Cardiac muscle cell (in vitro differentiated cells and primary cell): ENCODE data around the gene TCEAL8. TPM values are rescaled to one million over a fixed set of nuclear protein-coding genes. Genes with fewer than 3 reads are reported as not detected.

ENCODE experiments used
- DNase-seq, 2 donors: peaks; one replicate each; pipeline versions ENCODE4 v3.0.0 to v3.0.0-alpha.2; 2010 to 2017; ENCODE audit warnings: low read depth in 1 of 2, low spot score in 1 of 2
- H3K27ac ChIP-seq: fragments of 200-600 bp; sonication (generic); 2 replicates; pipeline ENCODE4 v1.5.1; 2016
- H3K27me3 ChIP-seq: fragments of 200-600 bp; sonication (generic); 2 replicates; pipeline ENCODE4 v1.6.0; 2016; ENCODE audit warnings: control low read depth
- H3K36me3 ChIP-seq: fragments of 200-600 bp; sonication (generic); 2 replicates; pipeline ENCODE4 v1.5.1; 2016; ENCODE audit warnings: control low read depth
- H3K4me1 ChIP-seq: fragments of 200-600 bp; sonication (generic); 2 replicates; pipeline ENCODE4 v1.8.1; 2017; ENCODE audit warnings: low read depth, mild to moderate bottlenecking, mixed run types
- H3K4me3 ChIP-seq: fragments of 200-600 bp; sonication (generic); 2 replicates; pipeline ENCODE4 v1.5.1; 2016; ENCODE audit warnings: mild to moderate bottlenecking
- H3K9me3 ChIP-seq: fragments of 200-600 bp; sonication (generic); 2 replicates; pipeline ENCODE4 v1.5.1; 2017; ENCODE audit warnings: low read depth, mild to moderate bottlenecking, control low read depth
- polyA plus RNA-seq: library from polyadenylated mRNA; unstranded; fragments of >200 nt; fragmentation: Nextera tagmentation; extraction: Ambion mirVana; gene quantifications from 2 replicates; pipeline ENCODE4 v1.2.1, GENCODE V29; 2016
- total RNA-seq: library from RNA; depleted of rRNA; stranded (reverse); fragments of >200 nt; gene quantifications from 2 replicates; pipeline ENCODE4 v1.2.3, GENCODE V29; 2016
- TF ChIP-seq, protein P1 (sequence below): IDR thresholded peaks from 2 replicates; pipeline ENCODE4 v1.5.1; 2012; ENCODE audit warnings: low read depth, mild to moderate bottlenecking, low read length

The TCEAL8 gene, protein sequence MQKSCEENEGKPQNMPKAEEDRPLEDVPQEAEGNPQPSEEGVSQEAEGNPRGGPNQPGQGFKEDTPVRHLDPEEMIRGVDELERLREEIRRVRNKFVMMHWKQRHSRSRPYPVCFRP
- total RNA-seq (212 and 239 TPM in 2 replicates), polyA plus RNA-seq (314 and 379 TPM in 2 replicates)

DNA sequence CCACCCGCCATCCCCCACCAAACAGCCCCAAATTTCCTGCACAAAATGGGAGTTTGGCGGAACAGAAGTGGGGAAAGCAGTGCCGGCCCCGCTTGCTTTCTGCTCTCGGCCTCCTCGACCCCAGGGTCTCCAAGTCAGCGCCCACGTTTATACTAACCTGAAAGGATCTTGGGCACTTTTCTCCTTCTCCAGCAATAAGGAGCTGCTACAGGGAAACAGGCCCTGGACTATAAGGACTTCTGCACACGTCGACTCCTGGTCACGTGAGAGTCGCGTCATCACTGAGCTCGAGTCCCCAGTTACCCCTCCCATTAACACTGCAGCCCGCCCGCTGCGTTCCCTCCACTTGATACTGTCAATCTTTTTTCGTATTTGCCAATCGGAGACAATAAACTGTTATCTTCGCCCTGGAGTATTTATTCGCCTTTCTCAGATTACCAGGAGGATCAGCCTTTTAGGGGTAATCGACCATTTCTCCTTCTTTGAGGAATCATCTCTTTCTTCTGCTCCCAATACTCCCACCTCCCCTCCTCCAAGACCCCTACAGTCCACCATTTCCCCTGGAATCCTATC lies at the start of gene TCEAL8:
Gene TCEAL8 (minus strand): TSS at position 235 of the 573 bp plus-strand sequence. CDS start 1,176 bp downstream, outside the sequence.
- H3K36me3 ChIP-seq = peaks cover 6% of the 10 kb centered on the region
- peak within 1 kb of the TSS; percentile 85 for H3K4me3 ChIP-seq
- DNase-seq = peak; percentile 80 to 94

DNA sequence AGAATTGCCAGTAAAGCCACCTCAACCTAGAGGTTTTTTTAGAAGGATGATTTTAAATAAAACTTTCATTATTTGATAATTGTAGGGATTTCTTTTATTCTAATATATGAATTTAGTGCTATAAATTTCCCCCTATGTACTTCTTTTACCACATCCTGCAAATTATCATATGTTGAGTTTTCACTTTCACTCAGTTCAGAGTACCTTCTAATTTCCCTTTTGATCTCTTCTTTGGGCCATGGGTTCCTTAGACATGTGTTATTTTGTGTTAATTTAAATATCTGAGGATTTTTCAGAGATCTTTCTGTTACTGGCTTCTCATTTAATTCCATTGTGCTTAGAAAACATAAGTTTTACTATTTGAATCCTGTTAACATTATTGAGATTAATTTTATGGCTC lies 49.8 kb upstream of the TCEAL8 start:
- TF ChIP-seq, protein P1, sequence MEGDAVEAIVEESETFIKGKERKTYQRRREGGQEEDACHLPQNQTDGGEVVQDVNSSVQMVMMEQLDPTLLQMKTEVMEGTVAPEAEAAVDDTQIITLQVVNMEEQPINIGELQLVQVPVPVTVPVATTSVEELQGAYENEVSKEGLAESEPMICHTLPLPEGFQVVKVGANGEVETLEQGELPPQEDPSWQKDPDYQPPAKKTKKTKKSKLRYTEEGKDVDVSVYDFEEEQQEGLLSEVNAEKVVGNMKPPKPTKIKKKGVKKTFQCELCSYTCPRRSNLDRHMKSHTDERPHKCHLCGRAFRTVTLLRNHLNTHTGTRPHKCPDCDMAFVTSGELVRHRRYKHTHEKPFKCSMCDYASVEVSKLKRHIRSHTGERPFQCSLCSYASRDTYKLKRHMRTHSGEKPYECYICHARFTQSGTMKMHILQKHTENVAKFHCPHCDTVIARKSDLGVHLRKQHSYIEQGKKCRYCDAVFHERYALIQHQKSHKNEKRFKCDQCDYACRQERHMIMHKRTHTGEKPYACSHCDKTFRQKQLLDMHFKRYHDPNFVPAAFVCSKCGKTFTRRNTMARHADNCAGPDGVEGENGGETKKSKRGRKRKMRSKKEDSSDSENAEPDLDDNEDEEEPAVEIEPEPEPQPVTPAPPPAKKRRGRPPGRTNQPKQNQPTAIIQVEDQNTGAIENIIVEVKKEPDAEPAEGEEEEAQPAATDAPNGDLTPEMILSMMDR = no peak
- Histone ChIP-seq H3K4me1 (no peaks in the 10 kb centered on the region), H3K27me3 (no peaks in the 10 kb centered on the region), H3K36me3 (no peaks in the 10 kb centered on the region), H3K4me3 (no peak overlapping the region), H3K27ac (no peak overlapping the region), H3K9me3 (no peaks in the 10 kb centered on the region)
- no peak for DNase-seq

More for the DNA sequence above, at the start of gene TCEAL8:
- Histone ChIP-seq H3K27ac (peak within 1 kb of the TSS; percentile 95), H3K4me1 (no peaks in the 10 kb centered on the region), H3K9me3 (no peaks in the 10 kb centered on the region), H3K27me3 (no peaks in the 10 kb centered on the region)
- TF ChIP-seq, protein P1 = no peak

DNA sequence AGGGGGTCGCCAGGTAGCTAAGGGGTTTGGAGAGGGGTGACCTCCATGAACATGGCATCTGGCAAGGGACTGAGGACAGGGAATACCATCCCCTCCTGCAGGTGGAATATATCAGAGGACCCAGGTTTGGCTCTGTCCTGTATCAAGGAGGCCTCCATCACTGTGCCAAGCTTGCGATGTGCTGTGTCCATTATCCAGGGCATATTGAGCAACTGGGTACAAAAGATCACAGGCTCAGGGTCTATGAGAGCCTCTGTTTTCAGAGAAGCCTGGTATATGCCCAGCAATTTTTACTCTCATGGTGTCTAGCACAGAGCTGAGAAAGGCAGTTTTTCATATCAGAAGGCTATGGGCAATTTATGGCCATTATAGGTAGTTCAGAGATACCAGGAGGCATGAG lies 38.2 kb upstream of the TCEAL8 start:
- Histone ChIP-seq H3K36me3 (no peaks in the 10 kb centered on the region), H3K27ac (no peak overlapping the region), H3K4me3 (no peak overlapping the region), H3K4me1 (peaks cover 7% of the 10 kb centered on the region), H3K9me3 (no peaks in the 10 kb centered on the region), H3K27me3 (no peaks in the 10 kb centered on the region)
- no peak for DNase-seq
- TF ChIP-seq, protein P1 = no peak

DNA sequence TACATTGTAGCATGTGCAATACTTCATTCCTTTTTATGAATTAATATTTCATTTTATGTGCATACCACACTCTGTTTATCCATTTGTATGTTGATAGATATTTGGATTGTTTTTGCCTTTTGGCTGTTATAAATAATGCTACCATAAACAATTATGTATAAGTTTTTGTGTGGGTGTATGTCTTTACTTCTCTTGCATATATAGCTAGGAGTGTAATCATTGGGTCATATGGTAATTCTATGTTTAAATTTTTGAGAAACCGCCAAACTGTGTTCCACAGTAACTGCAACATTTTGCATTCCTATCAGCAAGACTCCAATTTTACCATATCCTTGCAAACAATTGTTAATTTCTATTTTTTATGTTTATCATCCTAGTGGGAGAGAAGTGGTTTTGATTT lies 24.7 kb upstream of the TCEAL8 start:
- TF ChIP-seq, protein P1 = no peak
- H3K9me3 ChIP-seq = no peaks in the 10 kb centered on the region
- H3K4me1 ChIP-seq = no peaks in the 10 kb centered on the region
- H3K36me3 ChIP-seq = no peaks in the 10 kb centered on the region
- DNase-seq = no peak
- H3K4me3 ChIP-seq = no peak overlapping the region
- H3K27me3 ChIP-seq = no peaks in the 10 kb centered on the region
- H3K27ac ChIP-seq = no peak overlapping the region

DNA sequence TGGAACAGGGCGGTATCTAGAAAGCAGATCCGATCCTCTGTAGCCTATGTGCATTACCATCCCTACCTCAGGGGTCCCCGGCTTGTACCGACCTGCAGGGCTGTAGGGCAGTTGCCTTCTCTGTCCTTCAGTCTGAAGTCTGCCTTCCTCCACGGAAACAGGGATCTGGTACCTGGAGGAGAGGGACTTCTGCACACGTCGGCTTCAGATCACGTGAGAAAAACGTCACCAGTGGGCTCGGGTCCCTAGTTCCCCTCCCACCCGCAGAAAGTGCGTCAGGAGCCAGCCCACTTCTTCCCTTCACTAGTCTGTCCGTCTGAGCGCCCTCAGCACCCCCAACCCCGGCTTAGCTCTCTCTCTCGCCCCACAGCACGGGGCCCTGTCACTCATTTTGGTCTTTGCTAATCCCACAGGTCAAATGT lies 21.6 kb upstream of the TCEAL8 start, which contains the start of gene TCEAL5:
Gene TCEAL5 (minus strand): TSS at position 170 of the 422 bp plus-strand sequence. CDS start 2,187 bp downstream, outside the sequence.
- Histone ChIP-seq H3K27ac (no peak within 1 kb of the TSS), H3K36me3 (no peaks in the 10 kb centered on the region), H3K27me3 (no peaks in the 10 kb centered on the region), H3K4me3 (no peak within 1 kb of the TSS), H3K9me3 (no peaks in the 10 kb centered on the region), H3K4me1 (no peaks in the 10 kb centered on the region)
- no peak for DNase-seq
- TF ChIP-seq, protein P1 = no peak
